Upper lobe of right lung (tissue), 1 donor: ENCODE data around the gene IFFO2. TPM values are rescaled to one million over a fixed set of nuclear protein-coding genes. Genes with fewer than 3 reads are reported as not detected.

Source experiments
- ATAC-seq: fragments of 200-7000 bp; cut with Tn5 transposase; one replicate; pipeline ENCODE4 v1.9.1; 2020; ENCODE audit warnings: mild to moderate bottlenecking, moderate library complexity
- DNase-seq: peaks from one replicate; pipeline ENCODE4 v3.0.0-alpha.2; 2020
- H3K27ac ChIP-seq: fragments of 200-600 bp; one replicate; pipeline ENCODE4 v1.8.0; 2022
- H3K27me3 ChIP-seq: fragments of 200-600 bp; one replicate; pipeline ENCODE4 v1.8.0; 2022; ENCODE audit warnings: mild to moderate bottlenecking
- H3K36me3 ChIP-seq: fragments of 200-600 bp; one replicate; pipeline ENCODE4 v1.8.0; 2022
- H3K4me1 ChIP-seq: fragments of 200-600 bp; one replicate; pipeline ENCODE4 v1.8.0; 2022
- H3K4me3 ChIP-seq: fragments of 200-600 bp; one replicate; pipeline ENCODE4 v1.8.0; 2022; ENCODE audit warnings: mild to moderate bottlenecking
- H3K9me3 ChIP-seq: fragments of 200-600 bp; one replicate; pipeline ENCODE4 v1.8.0; 2022
- CTCF ChIP-seq: fragments of 200-600 bp; IDR thresholded peaks from one replicate; pipeline ENCODE4 v1.8.0; 2022; ENCODE audit warnings: antibody characterized with exemption
- intact Hi-C: fragments of 100-400 bp; cut with DNase I; formaldehyde crosslinking; loops from one replicate; pipeline ENCODE4 v1.11.0; 2022
- total RNA-seq: library from RNA; stranded (reverse); fragmentation: NEBNext Ultra II Directional; extraction: Animal tissue kit (Norgen Biotek cat#: 25700); gene quantifications from one replicate; pipeline ENCODE4 v1.2.1, GENCODE V29; 2021
- donor health status: DM: no; HTN: yes; CAD: no; lungs with severe emphysema.

The IFFO2 gene
- total RNA-seq, 1 donor from 2014 or later = 15.4 TPM

DNA sequence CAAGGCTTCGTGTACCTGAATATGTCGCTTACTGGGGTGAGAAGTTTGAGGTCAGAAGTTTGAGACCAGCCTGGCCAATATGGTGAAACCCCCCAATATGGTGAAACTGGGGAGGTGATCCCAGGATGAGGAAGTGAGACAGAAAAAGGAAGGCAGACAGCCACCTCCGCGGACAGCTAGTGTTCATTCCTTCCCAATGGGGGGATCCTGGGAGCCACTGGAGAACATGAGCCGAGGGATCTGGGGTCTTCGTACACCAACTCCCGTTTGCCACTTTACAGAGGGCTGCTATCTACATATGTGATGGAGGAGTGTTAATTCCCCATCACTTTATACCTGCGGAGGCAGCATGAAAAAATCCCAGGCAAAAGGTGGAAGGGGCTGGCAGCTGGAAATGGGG lies 19.6 kb upstream of the IFFO2 start:
- H3K9me3 ChIP-seq = no peaks in the 10 kb centered on the region
- H3K27me3 ChIP-seq = no peaks in the 10 kb centered on the region
- H3K36me3 ChIP-seq = no peaks in the 10 kb centered on the region
- TF ChIP-seq CTCF = no peak
- H3K27ac ChIP-seq = no peak overlapping the region
- H3K4me3 ChIP-seq = no peak overlapping the region
- H3K4me1 ChIP-seq = peaks cover 3% of the 10 kb centered on the region
- DNase-seq = no peak
- ATAC-seq = no peak
- intact Hi-C loops = loop anchor here (10.0 kb wide), 1 partner anchor 61 kb away; no protein-coding TSS in a partner anchor

- DNase-seq (no peak), ATAC-seq (no peak)
- no peaks in the 10 kb centered on the region for H3K27me3 ChIP-seq
- no peak overlapping the region for H3K4me3 ChIP-seq
- TF ChIP-seq CTCF = no peak
- no peaks in the 10 kb centered on the region for H3K36me3 ChIP-seq
- H3K9me3 ChIP-seq = no peaks in the 10 kb centered on the region
- peaks cover 3% of the 10 kb centered on the region for H3K4me1 ChIP-seq
- intact Hi-C loops = loop anchor here (10.0 kb wide), 1 partner anchor 60 kb away; no protein-coding TSS in a partner anchor
- H3K27ac ChIP-seq = no peak overlapping the region
Observed at GRCh38 chr1:18974606-18975005, 18.1 kb upstream of the IFFO2 start.

GRCh38 chr1:18974005-18974404 lies 17.5 kb upstream of the IFFO2 start:
- no peak for TF ChIP-seq CTCF
- peaks cover 3% of the 10 kb centered on the region for H3K4me1 ChIP-seq
- no peak for DNase-seq
- H3K36me3 ChIP-seq = no peaks in the 10 kb centered on the region
- no peak overlapping the region for H3K4me3 ChIP-seq
- H3K27ac ChIP-seq = no peak overlapping the region
- no peak for ATAC-seq
- no peaks in the 10 kb centered on the region for H3K9me3 ChIP-seq
- intact Hi-C loops = loop anchor here (10.0 kb wide), 1 partner anchor 59 kb away; no protein-coding TSS in a partner anchor
- no peaks in the 10 kb centered on the region for H3K27me3 ChIP-seq

DNA sequence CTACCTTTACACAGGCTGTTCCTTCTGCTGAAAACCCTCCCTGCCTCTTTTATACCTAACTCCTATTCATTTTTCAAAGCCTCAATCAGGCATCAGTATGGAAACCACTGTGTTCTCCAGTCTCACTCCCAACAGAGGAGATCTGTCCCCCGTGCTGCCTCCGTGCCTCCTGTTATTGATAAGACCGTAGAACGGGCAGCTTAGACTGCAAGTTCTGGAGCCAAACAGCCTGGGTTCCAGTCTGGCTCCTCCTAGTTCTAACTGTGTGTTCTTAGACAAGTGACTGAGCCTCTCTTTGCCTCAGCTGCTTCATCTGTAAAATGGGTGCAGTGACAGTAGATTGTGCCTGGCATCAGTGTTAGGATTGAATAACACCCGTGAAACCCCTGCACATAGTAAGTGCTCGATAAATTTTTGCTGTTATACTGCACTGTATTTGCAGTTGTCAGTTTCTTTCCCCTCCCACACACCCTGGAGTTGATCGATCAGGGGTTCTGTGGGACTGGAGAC lies 17.0 kb upstream of the IFFO2 start:
- Histone ChIP-seq H3K27me3 (no peaks in the 10 kb centered on the region), H3K4me3 (no peak overlapping the region), H3K4me1 (peaks cover 3% of the 10 kb centered on the region), H3K27ac (no peak overlapping the region), H3K9me3 (no peaks in the 10 kb centered on the region), H3K36me3 (no peaks in the 10 kb centered on the region)
- TF ChIP-seq CTCF = no peak
- DNase-seq = no peak
- no peak for ATAC-seq
- intact Hi-C loops = loop anchor here (10.0 kb wide), 1 partner anchor 59 kb away; no protein-coding TSS in a partner anchor

DNA sequence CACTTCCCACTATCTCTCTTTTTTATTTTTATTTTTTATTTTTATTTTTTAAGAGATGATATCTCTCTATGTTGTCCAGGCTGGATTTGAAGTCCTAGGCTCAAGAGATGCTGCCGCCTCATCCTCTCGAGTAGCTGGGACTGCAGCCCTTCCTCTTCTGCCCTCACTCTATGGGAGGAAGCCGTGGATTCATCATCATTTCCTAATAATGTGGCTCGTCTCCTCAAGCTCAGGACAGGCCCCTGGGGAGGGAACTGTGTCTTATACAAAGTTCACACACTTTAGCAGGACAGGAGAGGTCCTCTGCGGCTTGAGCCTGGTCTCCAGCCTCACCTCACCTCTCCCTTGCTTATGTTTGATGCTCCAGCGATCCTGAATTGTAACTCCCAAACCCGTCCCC lies 16.5 kb upstream of the IFFO2 start:
- H3K27me3 ChIP-seq = no peaks in the 10 kb centered on the region
- no peaks in the 10 kb centered on the region for H3K36me3 ChIP-seq
- TF ChIP-seq CTCF = no peak
- intact Hi-C loops = loop anchor here (10.0 kb wide), 1 partner anchor 58 kb away; no protein-coding TSS in a partner anchor
- no peak overlapping the region for H3K27ac ChIP-seq
- DNase-seq (no peak), ATAC-seq (peak; percentile 63)
- H3K9me3 ChIP-seq = no peaks in the 10 kb centered on the region
- no peak overlapping the region for H3K4me3 ChIP-seq
- peaks cover 3% of the 10 kb centered on the region for H3K4me1 ChIP-seq

DNA sequence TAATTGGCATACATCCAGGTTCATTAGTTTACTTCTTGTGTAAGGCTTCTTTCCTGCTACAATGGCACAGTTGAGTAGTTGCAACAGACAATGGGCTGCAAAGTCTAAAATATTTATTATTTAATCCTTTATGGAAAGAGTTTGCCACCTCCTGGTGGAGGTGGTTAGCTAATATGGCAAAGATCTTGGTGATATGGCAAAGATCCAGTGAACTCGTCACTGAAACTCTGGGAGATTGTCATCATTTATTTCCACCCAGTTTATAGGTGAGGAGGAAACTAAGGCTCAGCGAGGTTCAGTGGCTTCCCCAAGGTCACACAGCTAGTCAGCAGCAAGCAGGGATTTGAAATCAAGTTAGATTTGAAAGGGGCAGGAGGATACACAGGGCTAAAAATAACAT lies 16.1 kb upstream of the IFFO2 start:
- H3K4me1 ChIP-seq = peaks cover 3% of the 10 kb centered on the region
- no peaks in the 10 kb centered on the region for H3K27me3 ChIP-seq
- no peaks in the 10 kb centered on the region for H3K9me3 ChIP-seq
- no peak overlapping the region for H3K4me3 ChIP-seq
- ATAC-seq = no peak
- H3K27ac ChIP-seq = no peak overlapping the region
- DNase-seq = no peak
- TF ChIP-seq CTCF = peak; percentile 53
- no peaks in the 10 kb centered on the region for H3K36me3 ChIP-seq
- intact Hi-C loops = loop anchor here (10.0 kb wide), 1 partner anchor 58 kb away; no protein-coding TSS in a partner anchor
